H1 (cell line): ENCODE data around the gene LRRC72. TPM values are rescaled to one million over a fixed set of nuclear protein-coding genes. Genes with fewer than 3 reads are reported as not detected.

Experiments
- CTCF ChIA-PET: fragments of 300-600 bp; sonication (Branson Sonifier 250); formaldehyde crosslinking; loops from one replicate; lab custom pipeline; 2021; ENCODE audit not compliant: partially characterized antibody; lab: Charles Lee
- POLR2A ChIA-PET: fragments of 300-600 bp; sonication (Branson Sonifier 250); formaldehyde crosslinking; loops from one replicate; lab custom pipeline; 2021; ENCODE audit warnings: inconsistent platforms; ENCODE audit not compliant: partially characterized antibody; lab: Charles Lee
- DNase-seq, 2 experiments: peaks; one replicate each; pipeline versions ENCODE4 v3.0.0 to v3.0.0-alpha.2; 2010 to 2022; ENCODE audit warnings: low spot score in 2 of 2, low read depth in 1 of 2, mixed read lengths in 1 of 2
- FAIRE-seq: peaks from 2 replicates; lab custom pipeline; 2011; peaks lifted over from hg19 to GRCh38; lab: Jason Lieb, UNC
- H2AFZ ChIP-seq: 2 replicates; pipeline ENCODE4 v1.8.1; 2012; ENCODE audit warnings: low read length, inconsistent platforms
- H2AK5ac ChIP-seq: 2 replicates; pipeline ENCODE4 v1.6.1; 2013; ENCODE audit warnings: low read depth, low read length
- H2BK120ac ChIP-seq: replicated peaks from 2 replicates; pipeline ENCODE3; 2013; ENCODE audit warnings: low read depth, low read length, inconsistent platforms
- H2BK12ac ChIP-seq: 2 replicates; pipeline ENCODE4 v1.6.1; 2013; ENCODE audit warnings: low read depth, low read length
- H2BK15ac ChIP-seq: 2 replicates; pipeline ENCODE4 v1.6.1; 2013; ENCODE audit warnings: low read length
- H2BK20ac ChIP-seq: 2 replicates; pipeline ENCODE4 v1.6.1; 2013; ENCODE audit warnings: low read length
- H2BK5ac ChIP-seq: 2 replicates; pipeline ENCODE4 v1.6.1; 2013; ENCODE audit warnings: low read depth, low read length
- H3K14ac ChIP-seq: 2 replicates; pipeline ENCODE4 v1.6.1; 2013; ENCODE audit warnings: inconsistent platforms; ENCODE audit not compliant: insufficient read length
- H3K18ac ChIP-seq: 2 replicates; pipeline ENCODE4 v1.6.1; 2013; ENCODE audit warnings: low read length; ENCODE audit errors: extremely low read depth
- H3K23ac ChIP-seq: 2 replicates; pipeline ENCODE4 v1.6.1; 2013; ENCODE audit warnings: inconsistent platforms; ENCODE audit not compliant: insufficient read length
- H3K23me2 ChIP-seq: 2 replicates; pipeline ENCODE4 v1.6.1; 2013; ENCODE audit warnings: low read depth, low read length
- H3K27ac ChIP-seq: 2 replicates; pipeline ENCODE4 v1.6.1; 2011; ENCODE audit warnings: low read depth, low read length, inconsistent platforms
- H3K27me3 ChIP-seq, 4 experiments: replicated peaks in 1 of 4; 1 replicate in 1 of 4; 2 replicates in 3 of 4; pipeline versions ENCODE4 v1.6.1 to v1.8.1; 2011 to 2013; ENCODE audit warnings: low read length in 3 of 4, mild to moderate bottlenecking in 3 of 4, inconsistent platforms in 2 of 4, mixed read lengths in 2 of 4, moderate library complexity in 1 of 4; ENCODE audit not compliant: control insufficient read depth in 3 of 4, insufficient read depth in 3 of 4; ENCODE audit errors: extremely low read depth in 1 of 4
- H3K36me3 ChIP-seq, 4 experiments: 2 replicates each; pipeline versions ENCODE4 v1.6.1 to v1.8.1; 2011 to 2013; ENCODE audit warnings: mild to moderate bottlenecking in 4 of 4, low read length in 3 of 4, moderate library complexity in 2 of 4, control low read depth in 1 of 4, inconsistent platforms in 1 of 4; ENCODE audit not compliant: insufficient read depth in 4 of 4, control insufficient read depth in 2 of 4
- H3K4ac ChIP-seq: replicated peaks from 2 replicates; pipeline ENCODE3; 2013; ENCODE audit warnings: low read length, low read depth, mixed read lengths, inconsistent platforms; ENCODE audit not compliant: insufficient read length
- H3K4me1 ChIP-seq, 4 experiments: replicated peaks in 1 of 4; 1 replicate in 1 of 4; 2 replicates in 3 of 4; pipeline versions ENCODE4 v1.6.1 to v1.8.1; 2011 to 2013; ENCODE audit warnings: low read length in 3 of 4, inconsistent platforms in 2 of 4, mixed read lengths in 1 of 4; ENCODE audit not compliant: insufficient read depth in 4 of 4, control insufficient read depth in 3 of 4
- H3K4me2 ChIP-seq, 2 experiments: 2 replicates each; pipeline versions ENCODE4 v1.6.1 to v1.8.1; 2011 to 2013; ENCODE audit warnings: low read depth in 2 of 2, low read length in 2 of 2, control low read depth in 1 of 2, inconsistent platforms in 1 of 2, mild to moderate bottlenecking in 1 of 2; ENCODE audit not compliant: insufficient read depth in 1 of 2
- H3K4me3 ChIP-seq, 4 experiments: fragments of 200-600, 300-600 bp in 1 of 4; sonication (generic), shearing (Covaris generic), sonication (Bioruptor Twin) in 1 of 4; 2 replicates each; pipeline versions ENCODE4 v1.5.1 to v1.8.1; 2011 to 2016; ENCODE audit warnings: low read length in 4 of 4, low read depth in 3 of 4, control low read depth in 2 of 4, inconsistent platforms in 2 of 4, mild to moderate bottlenecking in 2 of 4, mixed read lengths in 1 of 4, moderate library complexity in 1 of 4; ENCODE audit not compliant: insufficient read depth in 2 of 4; ENCODE audit errors: extremely low read depth in 1 of 4
- H3K56ac ChIP-seq: replicated peaks from 2 replicates; pipeline ENCODE3; 2013; ENCODE audit warnings: low read depth, mild to moderate bottlenecking, mixed read lengths, low read length, inconsistent platforms; ENCODE audit not compliant: insufficient read length
- H3K79me1 ChIP-seq: 2 replicates; pipeline ENCODE4 v1.6.1; 2013; ENCODE audit warnings: low read depth, low read length, control low read depth
- H3K79me2 ChIP-seq, 2 experiments: 2 replicates each; pipeline versions ENCODE4 v1.6.1 to v1.8.1; 2012 to 2013; ENCODE audit warnings: low read length in 2 of 2, mild to moderate bottlenecking in 2 of 2, inconsistent platforms in 1 of 2; ENCODE audit not compliant: insufficient read depth in 2 of 2, control insufficient read depth in 1 of 2
- H3K9ac ChIP-seq, 4 experiments: replicated peaks in 1 of 4; 1 replicate in 1 of 4; 2 replicates in 3 of 4; pipeline versions ENCODE4 v1.6.1 to v1.8.1; 2011 to 2013; ENCODE audit warnings: low read depth in 3 of 4, low read length in 3 of 4, control low read depth in 2 of 4, mild to moderate bottlenecking in 2 of 4, moderate library complexity in 2 of 4, inconsistent platforms in 1 of 4; ENCODE audit errors: extremely low read depth in 1 of 4
- H3K9me3 ChIP-seq, 2 experiments: 2 replicates each; pipeline versions ENCODE4 v1.6.1 to v1.8.1; 2012 to 2013; ENCODE audit warnings: mild to moderate bottlenecking in 2 of 2, moderate library complexity in 2 of 2, control low read depth in 1 of 2, inconsistent platforms in 1 of 2, low read depth in 1 of 2, low read length in 1 of 2, mixed read lengths in 1 of 2; ENCODE audit not compliant: insufficient read depth in 2 of 2
- H4K20me1 ChIP-seq, 2 experiments: replicated peaks in 1 of 2; 2 replicates each; pipeline versions ENCODE3 to v1.8.1; 2011 to 2013; ENCODE audit warnings: inconsistent platforms in 2 of 2, low read length in 2 of 2, mild to moderate bottlenecking in 1 of 2; ENCODE audit not compliant: insufficient read depth in 2 of 2, control insufficient read depth in 1 of 2
- H4K5ac ChIP-seq: 2 replicates; pipeline ENCODE4 v1.6.1; 2013; ENCODE audit warnings: low read length, low read depth, mixed read lengths, inconsistent platforms; ENCODE audit not compliant: insufficient read length
- H4K8ac ChIP-seq: 2 replicates; pipeline ENCODE4 v1.8.0; 2013; ENCODE audit warnings: mild to moderate bottlenecking, moderate library complexity, low read length, inconsistent platforms; ENCODE audit not compliant: insufficient read depth; ENCODE audit errors: extremely low read depth
- H4K91ac ChIP-seq: replicated peaks from 2 replicates; pipeline ENCODE3; 2013; ENCODE audit warnings: low read length, mixed read lengths, inconsistent platforms; ENCODE audit not compliant: insufficient read length
- BRCA1 ChIP-seq: IDR thresholded peaks from 2 replicates; pipeline ENCODE4 v1.6.1; 2012; ENCODE audit warnings: low read depth, low read length, improper control_type of control experiment
- CBX8 ChIP-seq: fragments of 300-800, 300-1000 bp; sonication (generic); IDR thresholded peaks from 2 replicates; pipeline ENCODE4 v1.7.1; 2016; ENCODE audit warnings: low read depth, low read length, borderline replicate concordance
- CTBP2 ChIP-seq: IDR thresholded peaks from 2 replicates; pipeline ENCODE4 v1.7.0; 2011; ENCODE audit warnings: borderline replicate concordance, mild to moderate bottlenecking, moderate library complexity, mixed read lengths, low read length; ENCODE audit not compliant: insufficient read depth, insufficient read length
- GTF2F1 ChIP-seq: IDR thresholded peaks from 2 replicates; pipeline ENCODE4 v1.6.1; 2012; ENCODE audit warnings: low read depth, low read length, improper control_type of control experiment, borderline replicate concordance
- JUND ChIP-seq: IDR thresholded peaks from 2 replicates; pipeline ENCODE4 v1.6.1; 2011; ENCODE audit warnings: mild to moderate bottlenecking, improper control_type of control experiment, low read length
- KDM4A ChIP-seq: IDR thresholded peaks from one replicate; pipeline ENCODE4 v1.7.1; 2012; ENCODE audit warnings: low read depth, mild to moderate bottlenecking, moderate library complexity, low read length, inconsistent platforms; ENCODE audit not compliant: severe bottlenecking
- RFX5 ChIP-seq: IDR thresholded peaks from 2 replicates; pipeline ENCODE4 v1.6.1; 2011; ENCODE audit warnings: low read depth, low read length, improper control_type of control experiment, borderline replicate concordance
- RNF2 ChIP-seq: fragments of 200-900, 300-1000 bp; sonication (generic); IDR thresholded peaks from 2 replicates; pipeline ENCODE4 v1.7.1; 2016; ENCODE audit warnings: borderline replicate concordance, low read depth, mild to moderate bottlenecking, antibody characterized with exemption, low read length; ENCODE audit not compliant: poor library complexity, severe bottlenecking; ENCODE audit errors: missing control alignments
- SAP30 ChIP-seq: fragments of 300-600 bp; sonication (generic); IDR thresholded peaks from 2 replicates; pipeline ENCODE4 v1.7.1; 2012; ENCODE audit warnings: low read length, moderate library complexity, mild to moderate bottlenecking, inconsistent platforms; ENCODE audit not compliant: insufficient read depth, insufficient replicate concordance
- SIX5 ChIP-seq: IDR thresholded peaks from 2 replicates; pipeline ENCODE4 v1.6.1; 2011; ENCODE audit warnings: mild to moderate bottlenecking, low read depth, low read length
- SRF ChIP-seq: IDR thresholded peaks from 2 replicates; pipeline ENCODE4 v1.6.1; 2011; ENCODE audit warnings: mild to moderate bottlenecking, low read depth, low read length, moderate library complexity
- TCF12 ChIP-seq: IDR thresholded peaks from 2 replicates; pipeline ENCODE4 v1.6.1; 2011; ENCODE audit warnings: low read depth, mild to moderate bottlenecking, low read length
- TEAD4 ChIP-seq: IDR thresholded peaks from 2 replicates; pipeline ENCODE4 v1.6.1; 2012; ENCODE audit warnings: low read depth, low read length, inconsistent platforms, mixed read lengths
- polyA plus RNA-seq, 7 experiments: library from polyadenylated mRNA; depleted of rRNA in 3 of 7; stranded (reverse) in 5 of 7; unstranded in 2 of 7; fragments of >200 nt in 5 of 7; fragments of 200-250 nt in 2 of 7; gene quantifications; 1 replicate in 5 of 7; 2 replicates in 1 of 7; 4 replicates in 1 of 7; pipeline versions ENCODE4 v1.2.1 to v1.2.3, GENCODE V29; 2011 to 2013; ENCODE audit warnings: missing spikeins in 2 of 7, mixed read lengths in 2 of 7
- total RNA-seq: library from RNA; stranded (reverse); fragmentation: NEBNext Ultra II Directional; extraction: Animal tissue kit (Norgen Biotek cat#: 25700); gene quantifications from 2 replicates; pipeline ENCODE4 v1.2.1, GENCODE V29; 2021

The LRRC72 gene
- total and polyA plus RNA-seq, 2 of the 8 experiments (the other 6 are each of a cell fraction or from before 2014, with no cell fraction given): not detected

DNA sequence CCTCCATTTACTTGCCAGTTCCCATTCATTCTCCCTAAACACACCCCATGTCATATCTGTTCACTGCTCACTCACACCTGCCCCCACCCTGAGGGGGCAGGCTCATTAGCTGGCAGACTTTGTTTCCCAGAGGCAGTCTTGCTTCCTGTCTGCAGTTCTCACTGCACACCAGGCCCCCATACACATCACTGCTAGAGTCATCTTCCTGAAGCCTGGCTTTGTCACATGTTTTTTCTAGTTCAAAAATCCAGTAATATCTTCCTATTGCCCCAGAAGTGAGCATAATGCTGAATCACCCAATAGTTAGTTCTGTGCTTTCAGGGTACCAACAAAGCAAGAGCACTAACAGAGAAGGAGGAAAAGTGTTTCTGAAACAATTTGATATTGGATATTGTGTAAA, 1.9 kb downstream of the LRRC72 start:
- no peak overlapping the region for H3K18ac ChIP-seq
- H3K79me2 ChIP-seq: no peaks in the 10 kb centered on the region
- H2BK120ac ChIP-seq: no peak overlapping the region
- H3K56ac ChIP-seq: no peak overlapping the region
- no peak overlapping the region for H3K4me3 ChIP-seq
- no peaks in the 10 kb centered on the region for H3K23me2 ChIP-seq
- no peaks in the 10 kb centered on the region for H3K4me1 ChIP-seq
- no peaks in the 10 kb centered on the region for H4K20me1 ChIP-seq
- no peak for FAIRE-seq
- no peaks in the 10 kb centered on the region for H3K79me1 ChIP-seq
- ChIA-PET POLR2A (no interaction called here), CTCF (interaction anchor here (1.2 to 1.6 kb wide), 2 partner anchors 9 to 96 kb away, joined by 3 to 4 read pairs; no protein-coding TSS in a partner anchor)
- H2BK12ac ChIP-seq: no peak overlapping the region
- TF ChIP-seq KDM4A (no peak), SRF (no peak), TEAD4 (no peak), SIX5 (no peak), GTF2F1 (no peak), SAP30 (no peak), CTBP2 (no peak), TCF12 (no peak), BRCA1 (no peak), CBX8 (no peak), JUND (no peak), RFX5 (no peak), RNF2 (no peak)
- H3K9ac ChIP-seq: no peak overlapping the region
- H4K91ac ChIP-seq: no peak overlapping the region
- no peaks in the 10 kb centered on the region for H3K27me3 ChIP-seq
- no peak for DNase-seq
- no peaks in the 10 kb centered on the region for H3K9me3 ChIP-seq
- no peak overlapping the region for H3K23ac ChIP-seq
- H2BK15ac ChIP-seq: no peak overlapping the region
- H4K8ac ChIP-seq: no peak overlapping the region
- no peak overlapping the region for H2AK5ac ChIP-seq
- no peak overlapping the region for H2BK5ac ChIP-seq
- H4K5ac ChIP-seq: no peak overlapping the region
- no peaks in the 10 kb centered on the region for H3K36me3 ChIP-seq
- H3K27ac ChIP-seq: no peak overlapping the region
- H3K4ac ChIP-seq: no peak overlapping the region
- H3K4me2 ChIP-seq: no peak overlapping the region
- no peak overlapping the region for H3K14ac ChIP-seq
- H2BK20ac ChIP-seq: no peak overlapping the region
- 0 out of 2 replicates have a peak overlapping the region, but pooled peaks have one; percentile 89 for H2AFZ ChIP-seq
